Activated CD8-positive, alpha-beta memory T cell treated with anti-CD3 and anti-CD28 coated beads, Interleukin-2, amount 50 U/mL, for 4 hours (primary cell): ENCODE measurements around the gene NPC2.
"Not testable (repeated sequence)": the region's sequence is repeated elsewhere in the genome, so short reads cannot be mapped to it uniquely, and the experiment has no call there.

Source experiments
- DNase-seq: peaks from one replicate; pipeline ENCODE4 v3.0.0-alpha.2; 2020

Gene NPC2

GRCh38 chr14:74492776-74493342 lies at the start of gene NPC2:
Gene NPC2 (minus strand): TSS chr14:74493305. CDS start chr14:74493274, 31 bp downstream.
- no peak for DNase-seq

DNA sequence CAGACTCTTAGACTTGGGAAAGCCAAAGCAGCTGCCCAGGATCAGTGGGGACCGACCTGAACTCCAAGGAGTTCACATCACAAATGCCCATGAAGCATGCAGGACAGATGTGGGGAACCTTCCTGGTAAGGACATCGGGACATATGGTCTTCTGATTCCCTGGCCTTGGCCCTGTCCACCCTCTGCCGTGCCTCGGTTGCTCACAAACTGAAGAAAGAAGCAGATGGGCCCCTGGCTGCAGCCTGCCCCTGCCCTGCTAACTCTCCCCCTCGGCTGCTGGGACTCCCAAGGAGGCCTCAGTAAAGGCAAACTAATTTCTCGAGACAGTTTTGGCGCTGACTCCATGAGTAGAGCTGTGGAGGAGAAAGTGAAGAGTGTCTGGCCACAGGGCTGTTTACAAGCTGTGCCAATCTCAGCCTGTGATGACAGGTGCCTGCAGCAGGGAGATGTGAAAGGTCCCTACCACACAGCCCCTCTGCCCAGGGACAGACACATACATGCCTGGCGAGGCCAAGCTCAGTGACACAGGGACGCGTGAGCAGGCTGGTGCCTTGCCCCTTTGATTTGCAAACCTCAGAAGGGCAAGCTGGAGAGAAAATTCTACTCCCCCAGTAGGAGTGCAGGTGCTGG lies 49.1 kb upstream of the NPC2 start:
- no peak for DNase-seq

DNA sequence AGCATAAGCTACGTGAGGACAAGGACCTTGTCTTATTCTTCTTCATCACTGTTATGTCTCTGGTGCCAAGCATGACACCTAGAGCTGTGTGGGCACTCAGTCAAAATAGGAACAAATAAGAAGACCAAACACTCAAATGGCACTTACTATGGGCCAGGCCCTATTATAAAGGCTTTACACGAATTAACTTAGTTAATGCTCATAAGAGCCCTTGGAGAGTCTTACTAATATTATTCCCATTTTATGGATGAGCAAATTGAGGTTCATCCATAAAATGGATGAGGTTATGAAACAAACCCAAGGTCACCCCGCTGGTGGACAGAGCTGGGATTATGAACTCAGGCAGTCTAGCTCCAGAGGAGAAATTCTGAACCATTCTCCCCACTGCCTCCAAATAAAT lies 48.1 kb upstream of the NPC2 start:
- DNase-seq, result no peak

DNA sequence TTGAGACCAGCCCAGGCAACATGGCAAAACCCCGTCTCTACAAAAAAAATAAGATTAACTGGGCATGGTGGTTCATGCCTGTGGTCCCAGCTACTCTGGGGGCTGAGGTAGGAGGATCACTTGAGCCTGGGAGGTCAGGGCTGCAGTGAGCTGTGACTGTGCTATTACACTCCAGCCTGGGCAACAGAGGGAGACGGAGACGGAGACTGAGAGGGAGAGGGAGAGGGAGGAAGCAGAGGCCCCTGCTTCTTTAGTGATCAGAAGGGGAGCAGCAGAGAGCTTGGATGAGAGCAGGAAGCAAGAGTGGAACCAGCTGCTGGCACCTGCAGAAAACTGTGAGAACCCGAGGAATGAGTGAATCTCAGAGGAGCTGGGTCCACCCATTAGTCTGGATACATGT lies 46.4 kb upstream of the NPC2 start:
- no peak for DNase-seq

DNA sequence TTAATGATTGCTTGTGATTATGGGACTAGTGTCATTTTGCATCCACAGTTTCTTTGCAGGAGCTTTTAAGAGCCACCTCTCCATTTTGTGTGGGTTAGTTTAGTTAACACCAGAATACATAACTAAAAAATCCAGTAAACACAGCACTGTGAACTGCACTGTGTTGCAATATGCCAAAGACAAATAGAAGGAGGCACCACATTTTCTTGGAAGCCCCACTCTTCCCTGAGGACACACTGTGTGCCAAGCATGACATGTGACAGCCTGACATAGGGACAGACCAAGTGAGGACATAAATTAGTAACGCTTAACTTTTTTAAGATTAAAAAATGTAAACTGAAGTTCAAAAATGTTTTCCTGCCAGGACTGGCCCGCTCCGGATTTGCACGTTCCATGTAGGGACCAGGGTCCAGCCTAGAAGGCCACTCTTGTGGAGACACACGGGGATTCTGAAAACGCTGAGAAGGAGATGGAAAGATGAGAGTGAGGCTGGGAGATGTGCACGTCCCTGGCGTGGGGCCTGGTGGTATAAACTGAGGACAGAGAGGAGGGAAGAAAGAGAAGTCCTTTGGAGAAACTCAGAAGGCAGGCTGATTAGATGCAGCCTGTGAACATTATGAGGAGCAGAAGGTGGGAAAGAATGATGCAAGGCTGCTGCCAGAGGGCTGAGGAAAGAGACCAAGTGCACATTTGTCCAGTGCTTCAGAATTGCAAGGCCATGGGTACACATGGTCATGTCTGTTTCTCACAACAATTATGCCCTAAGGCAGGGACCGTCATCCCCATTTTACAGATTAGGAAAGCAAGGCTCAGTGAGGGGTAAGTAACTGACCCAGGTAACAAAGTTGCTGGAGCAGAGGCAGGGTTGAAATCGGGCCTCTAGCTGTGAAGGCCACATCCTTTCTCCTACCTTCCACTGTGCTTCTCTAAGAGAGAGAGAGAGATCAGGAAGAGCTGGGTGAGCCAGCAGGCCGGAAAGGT lies 45.6 kb upstream of the NPC2 start:
- DNase-seq, result no peak

DNA sequence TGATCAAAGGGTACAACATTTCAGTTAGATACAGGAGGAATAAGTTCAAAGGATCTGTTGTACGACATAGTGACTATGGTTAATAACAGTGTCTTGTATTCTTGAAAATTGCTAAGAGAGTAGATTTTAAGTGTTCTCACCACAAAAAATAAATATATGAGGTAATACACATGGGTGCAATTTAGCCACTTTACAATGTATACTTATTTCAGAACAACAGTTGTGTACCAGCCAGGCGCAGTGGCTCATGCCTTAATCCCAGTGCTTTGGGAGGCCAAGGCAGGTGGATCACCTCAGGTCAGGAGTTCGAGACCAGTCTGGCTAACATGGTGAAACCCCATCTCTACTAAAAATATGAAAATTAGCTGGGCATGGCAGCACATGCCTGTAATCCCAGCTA lies 43.2 kb upstream of the NPC2 start:
- not testable (repeated sequence) for DNase-seq

- no peak for DNase-seq
Measured at GRCh38 chr14:74535756-74536325, 42.7 kb upstream of the NPC2 start.

- DNase-seq, result no peak
Measured at GRCh38 chr14:74533576-74533975, 40.5 kb upstream of the NPC2 start.

- no peak for DNase-seq
Measured at GRCh38 chr14:74532246-74532645, 39.1 kb upstream of the NPC2 start.

GRCh38 chr14:74531467-74531866 lies 38.4 kb upstream of the NPC2 start:
- DNase-seq, result no peak

DNA sequence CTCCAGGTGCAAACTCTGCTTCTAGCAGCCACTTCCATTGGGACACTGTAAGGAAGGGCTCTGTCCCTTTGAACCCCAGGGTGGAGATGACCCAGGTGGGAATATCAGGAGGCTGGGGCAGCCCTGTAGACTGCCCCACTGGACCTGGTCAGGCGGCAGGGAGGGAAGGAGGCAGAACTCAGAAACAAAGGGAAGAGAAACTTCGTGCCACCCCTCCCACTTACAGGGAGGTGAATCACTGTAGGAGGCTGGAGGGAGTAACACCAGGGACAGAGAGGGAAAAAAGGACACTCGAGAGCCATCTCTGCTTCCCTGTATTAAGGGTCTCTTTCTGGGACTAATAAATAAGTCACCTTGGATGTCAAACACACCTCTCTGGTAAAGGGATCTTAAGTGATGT lies 37.9 kb upstream of the NPC2 start:
- DNase-seq, result no peak

GRCh38 chr14:74528886-74529285 lies 35.8 kb upstream of the NPC2 start:
- DNase-seq, result no peak

GRCh38 chr14:74528406-74528805 lies 35.3 kb upstream of the NPC2 start:
- DNase-seq, result no peak

GRCh38 chr14:74527736-74528280 lies 34.7 kb upstream of the NPC2 start:
- DNase-seq, result no peak

- DNase-seq, result no peak
Measured at GRCh38 chr14:74526854-74527585, 33.9 kb upstream of the NPC2 start.

GRCh38 chr14:74525361-74525851 lies 32.3 kb upstream of the NPC2 start:
- DNase-seq, result no peak

DNA sequence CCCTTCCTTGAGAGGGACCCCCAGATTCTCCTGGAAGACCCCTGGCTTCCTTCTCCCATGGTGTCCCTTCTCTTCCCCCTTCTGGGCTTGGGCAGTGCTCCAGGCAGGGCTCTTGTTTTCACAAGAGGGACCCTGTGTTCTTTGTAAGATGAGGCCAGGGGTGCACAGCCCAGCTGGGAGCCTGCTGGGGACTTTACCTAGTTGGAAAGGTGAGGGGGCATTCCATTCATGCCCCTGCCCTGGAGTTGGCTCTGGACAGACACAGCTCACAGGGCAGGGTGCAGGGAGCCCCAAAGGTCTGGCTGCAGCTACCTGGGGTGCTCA lies 31.7 kb upstream of the NPC2 start:
- DNase-seq, result no peak

GRCh38 chr14:74524076-74524811 lies 31.1 kb upstream of the NPC2 start:
- DNase-seq, result no peak

- no peak for DNase-seq
Measured at GRCh38 chr14:74522740-74523139, 29.6 kb upstream of the NPC2 start.

GRCh38 chr14:74521756-74522155 lies 28.7 kb upstream of the NPC2 start:
- DNase-seq, result no peak

GRCh38 chr14:74519316-74520074 lies 26.4 kb upstream of the NPC2 start:
- DNase-seq, result no peak
